Mucosa of gallbladder (tissue), 1 donor: Measurements from ENCODE around the gene ABCB8. TPM values are rescaled to one million over a fixed set of nuclear protein-coding genes. Genes with fewer than 3 reads are reported as not detected.
"Not testable (repeated sequence)": the region's sequence is repeated elsewhere in the genome, so short reads cannot be mapped to it uniquely, and the experiment has no call there.

Experiments used
- DNase-seq: peaks from one replicate; pipeline ENCODE4 v3.0.0-alpha.2; 2020; ENCODE audit warnings: low spot score
- total RNA-seq: library from RNA; stranded (reverse); gene quantifications from one replicate; pipeline ENCODE4 v1.2.1, GENCODE V29; 2021
- donor health status: DM: no; HTN: no; CAD: no.

The ABCB8 gene
- total RNA-seq, 1 donor from 2014 or later: 43.9 TPM

- DNase-seq: no peak
Observed at GRCh38 chr7:151014950-151015349, 13.3 kb upstream of the ABCB8 start.

- DNase-seq: no peak
Observed at GRCh38 chr7:151015967-151016366, 12.3 kb upstream of the ABCB8 start.

- DNase-seq: no peak
Observed at GRCh38 chr7:151016505-151016904, 11.7 kb upstream of the ABCB8 start.

- no peak for DNase-seq
Observed at GRCh38 chr7:151016942-151017341, 11.3 kb upstream of the ABCB8 start.

- no peak for DNase-seq
Observed at GRCh38 chr7:151017370-151017952, 10.8 kb upstream of the ABCB8 start.

GRCh38 chr7:151017953-151018420 lies 10.3 kb upstream of the ABCB8 start:
- DNase-seq: peak; percentile 66

- peak; percentile 38 for DNase-seq
Observed at GRCh38 chr7:151018421-151019129, 9.7 kb upstream of the ABCB8 start.

- no peak for DNase-seq
Observed at GRCh38 chr7:151019130-151019447, 9.2 kb upstream of the ABCB8 start.

- no peak for DNase-seq
Observed at GRCh38 chr7:151020231-151020630, 8.0 kb upstream of the ABCB8 start.

GRCh38 chr7:151023232-151023631 lies 5.0 kb upstream of the ABCB8 start:
- no peak for DNase-seq

GRCh38 chr7:151024435-151025056 lies 3.7 kb upstream of the ABCB8 start, which contains the start of gene ATG9B:
TSS of gene ATG9B (minus strand) at chr7:151024494. CDS start at chr7:151024423, 71 bp downstream.
- DNase-seq: no peak

- DNase-seq: no peak
Observed at GRCh38 chr7:151025924-151026671, 2.2 kb upstream of the ABCB8 start.

- not testable (repeated sequence) for DNase-seq
Observed at GRCh38 chr7:151026771-151027727, 1.2 kb upstream of the ABCB8 start.

- not testable (repeated sequence) for DNase-seq
Observed at GRCh38 chr7:151027728-151028130, 521 bp upstream of the ABCB8 start.

GRCh38 chr7:151028948-151029501 lies 775 bp downstream of the ABCB8 start:
- DNase-seq: no peak

- DNase-seq: no peak
Observed at GRCh38 chr7:151031011-151031410, 2.8 kb downstream of the ABCB8 start.

- DNase-seq: no peak
Observed at GRCh38 chr7:151032936-151033863, 5.0 kb downstream of the ABCB8 start.

- DNase-seq: no peak
Observed at GRCh38 chr7:151033864-151034249, 5.6 kb downstream of the ABCB8 start.

GRCh38 chr7:151034312-151035025 lies 6.2 kb downstream of the ABCB8 start:
- no peak for DNase-seq
